Endodermal cell (in vitro differentiated cells): ENCODE data around the gene TRAPPC13. TPM values are rescaled to one million over a fixed set of nuclear protein-coding genes. Genes with fewer than 3 reads are reported as not detected.

Experiments
- DNase-seq: peaks from one replicate; pipeline ENCODE4 v3.0.0-alpha.2; 2017
- H3K27ac ChIP-seq: 2 replicates; pipeline ENCODE4 v1.5.1; 2013; ENCODE audit warnings: mild to moderate bottlenecking, low read depth, low read length, moderate library complexity
- H3K27me3 ChIP-seq: 2 replicates; pipeline ENCODE4 v1.6.1; 2013; ENCODE audit warnings: mild to moderate bottlenecking, low read length, moderate library complexity; ENCODE audit not compliant: insufficient read depth, control insufficient read depth, poor library complexity, severe bottlenecking
- H3K36me3 ChIP-seq: 2 replicates; pipeline ENCODE4 v1.7.0; 2013; ENCODE audit warnings: mild to moderate bottlenecking, low read length, moderate library complexity; ENCODE audit not compliant: control insufficient read depth, insufficient read depth
- H3K4me1 ChIP-seq: one replicate; pipeline ENCODE4 v1.7.0; 2013; ENCODE audit warnings: low read length; ENCODE audit not compliant: control insufficient read depth, insufficient read depth
- H3K4me3 ChIP-seq: 2 replicates; pipeline ENCODE4 v1.5.1; 2013; ENCODE audit warnings: mild to moderate bottlenecking, low read length, moderate library complexity
- H3K9ac ChIP-seq: 2 replicates; pipeline ENCODE4 v1.6.1; 2013; ENCODE audit warnings: mild to moderate bottlenecking, low read length, moderate library complexity; ENCODE audit not compliant: poor library complexity, severe bottlenecking; ENCODE audit errors: extremely low read depth
- H3K9me3 ChIP-seq: 2 replicates; pipeline ENCODE4 v1.6.1; 2013; ENCODE audit warnings: mild to moderate bottlenecking, low read length, moderate library complexity; ENCODE audit not compliant: control insufficient read depth
- H3K27ac Mint-ChIP-seq: 2 replicates; pipeline ENCODE4 v1.8.0; 2020; ENCODE audit warnings: mixed read lengths
- H3K27me3 Mint-ChIP-seq: 2 replicates; pipeline ENCODE4 v1.8.0; 2021; ENCODE audit warnings: mild to moderate bottlenecking, mixed read lengths; ENCODE audit not compliant: insufficient read depth
- H3K36me3 Mint-ChIP-seq: 2 replicates; pipeline ENCODE4 v1.8.0; 2020; ENCODE audit warnings: low read depth, mixed read lengths
- H3K4me1 Mint-ChIP-seq: 2 replicates; pipeline ENCODE4 v1.8.0; 2020; ENCODE audit warnings: mixed read lengths
- H3K4me3 Mint-ChIP-seq: 2 replicates; pipeline ENCODE4 v1.8.0; 2020; ENCODE audit warnings: mild to moderate bottlenecking, moderate library complexity, mixed read lengths
- H3K9me3 Mint-ChIP-seq: 2 replicates; pipeline ENCODE4 v1.8.0; 2020; ENCODE audit warnings: mild to moderate bottlenecking, mixed read lengths
- WGBS, 2 experiments: methylation state at CpG; one replicate each; pipeline versions ENCODE4 v1.1.5 to v1.1.7; 2013; ENCODE audit warnings: missing lambda C conversion rate in 2 of 2, mixed read lengths in 1 of 2; ENCODE audit not compliant: insufficient coverage in 1 of 2, insufficient read length in 1 of 2; 5-methylcytosine and 5-hydroxymethylcytosine counted together
- total RNA-seq, 2 donors: library from RNA; stranded (reverse); fragmentation: NEBNext Ultra II Directional in 1 of 2; extraction: Animal tissue kit (Norgen Biotek cat#: 25700) in 1 of 2; gene quantifications; 2 replicates in 1 of 2; 3 replicates in 1 of 2; pipeline ENCODE4 v1.2.1, GENCODE V29; 2021
- TF ChIP-seq, protein P1 (sequence below): fragments of 200-600 bp; sonication (generic); conservative IDR thresholded peaks from 2 replicates; pipeline ENCODE4 v1.5.0; 2021; ENCODE audit warnings: antibody characterized with exemption, mild to moderate bottlenecking

The TRAPPC13 gene
- total RNA-seq, 2 donors from 2014 or later: 19.0 to 26.0 TPM

DNA sequence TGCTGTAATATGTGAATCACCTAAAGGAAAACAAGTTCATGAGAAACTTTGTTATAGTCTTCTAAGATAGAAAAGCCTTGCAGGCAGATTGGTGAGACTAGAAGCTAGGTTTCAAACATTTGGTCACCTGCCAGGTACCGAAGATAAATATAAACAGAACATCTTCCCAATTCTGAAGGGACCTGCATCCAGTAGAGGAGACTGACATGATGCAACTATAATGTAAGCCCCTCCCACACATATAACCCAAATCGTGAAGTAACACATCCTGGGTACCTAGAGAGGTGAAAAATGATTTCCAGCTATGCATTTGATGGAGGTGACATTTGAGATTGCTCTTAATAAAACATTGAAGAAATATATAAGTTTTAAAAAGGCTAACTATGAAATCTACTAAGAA, 29.9 kb downstream of the TRAPPC13 start:
- H3K27ac Mint-ChIP-seq: no peak overlapping the region
- H3K9me3 ChIP-seq: no peaks in the 10 kb centered on the region
- WGBS, 2 experiments: 98% methylated on average over 2 of the region's 2 CpGs; no CpG with 5 or more reads in 1 of the 2 experiments
- H3K36me3 ChIP-seq: peaks cover 19% of the 10 kb centered on the region
- H3K4me3 ChIP-seq: no peak overlapping the region
- H3K9me3 Mint-ChIP-seq: no peaks in the 10 kb centered on the region
- H3K27me3 ChIP-seq: no peaks in the 10 kb centered on the region
- no peak for DNase-seq
- no peaks in the 10 kb centered on the region for H3K4me1 Mint-ChIP-seq
- peaks cover 12% of the 10 kb centered on the region for H3K36me3 Mint-ChIP-seq
- no peak overlapping the region for H3K9ac ChIP-seq
- no peaks in the 10 kb centered on the region for H3K4me1 ChIP-seq
- TF ChIP-seq, protein P1, sequence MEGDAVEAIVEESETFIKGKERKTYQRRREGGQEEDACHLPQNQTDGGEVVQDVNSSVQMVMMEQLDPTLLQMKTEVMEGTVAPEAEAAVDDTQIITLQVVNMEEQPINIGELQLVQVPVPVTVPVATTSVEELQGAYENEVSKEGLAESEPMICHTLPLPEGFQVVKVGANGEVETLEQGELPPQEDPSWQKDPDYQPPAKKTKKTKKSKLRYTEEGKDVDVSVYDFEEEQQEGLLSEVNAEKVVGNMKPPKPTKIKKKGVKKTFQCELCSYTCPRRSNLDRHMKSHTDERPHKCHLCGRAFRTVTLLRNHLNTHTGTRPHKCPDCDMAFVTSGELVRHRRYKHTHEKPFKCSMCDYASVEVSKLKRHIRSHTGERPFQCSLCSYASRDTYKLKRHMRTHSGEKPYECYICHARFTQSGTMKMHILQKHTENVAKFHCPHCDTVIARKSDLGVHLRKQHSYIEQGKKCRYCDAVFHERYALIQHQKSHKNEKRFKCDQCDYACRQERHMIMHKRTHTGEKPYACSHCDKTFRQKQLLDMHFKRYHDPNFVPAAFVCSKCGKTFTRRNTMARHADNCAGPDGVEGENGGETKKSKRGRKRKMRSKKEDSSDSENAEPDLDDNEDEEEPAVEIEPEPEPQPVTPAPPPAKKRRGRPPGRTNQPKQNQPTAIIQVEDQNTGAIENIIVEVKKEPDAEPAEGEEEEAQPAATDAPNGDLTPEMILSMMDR: no peak
- H3K27ac ChIP-seq: no peak overlapping the region
- H3K4me3 Mint-ChIP-seq: no peak overlapping the region
- no peaks in the 10 kb centered on the region for H3K27me3 Mint-ChIP-seq

DNA sequence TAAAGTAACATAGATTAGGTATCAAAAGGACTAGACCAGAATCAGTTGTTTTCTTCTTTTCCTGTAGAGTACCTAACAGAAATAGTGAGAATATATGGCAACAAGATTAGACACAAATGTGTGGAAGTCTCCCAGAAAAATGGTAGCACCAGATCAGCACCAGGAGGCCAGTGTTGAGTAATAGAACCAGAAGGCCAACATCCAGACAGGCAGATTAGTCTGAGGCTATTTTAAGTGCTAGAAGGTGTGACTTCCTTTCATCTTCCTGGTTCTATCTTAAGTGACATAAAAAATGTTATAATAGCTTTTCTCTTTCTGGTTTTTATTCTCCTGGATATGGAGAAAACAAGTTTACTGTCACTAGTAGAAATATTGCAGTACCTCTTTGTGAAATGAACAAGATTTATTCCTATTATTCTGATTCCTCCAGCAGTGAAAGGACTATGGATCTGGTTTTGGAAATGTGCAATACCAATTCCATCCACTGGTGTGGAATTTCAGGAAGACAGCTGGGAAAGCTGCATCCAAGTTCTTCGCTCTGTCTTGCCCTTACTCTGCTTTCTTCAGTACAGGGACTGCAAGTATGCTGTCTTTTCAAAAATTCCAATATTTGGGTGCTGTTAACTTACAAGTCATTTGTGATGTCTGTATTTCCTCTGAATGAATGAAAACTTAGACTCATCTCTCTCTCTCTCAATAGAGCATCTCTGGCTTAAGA, 39.1 kb downstream of the TRAPPC13 start:
- H3K9me3 Mint-ChIP-seq: no peaks in the 10 kb centered on the region
- no peaks in the 10 kb centered on the region for H3K4me1 Mint-ChIP-seq
- peaks cover 5% of the 10 kb centered on the region for H3K36me3 Mint-ChIP-seq

DNA sequence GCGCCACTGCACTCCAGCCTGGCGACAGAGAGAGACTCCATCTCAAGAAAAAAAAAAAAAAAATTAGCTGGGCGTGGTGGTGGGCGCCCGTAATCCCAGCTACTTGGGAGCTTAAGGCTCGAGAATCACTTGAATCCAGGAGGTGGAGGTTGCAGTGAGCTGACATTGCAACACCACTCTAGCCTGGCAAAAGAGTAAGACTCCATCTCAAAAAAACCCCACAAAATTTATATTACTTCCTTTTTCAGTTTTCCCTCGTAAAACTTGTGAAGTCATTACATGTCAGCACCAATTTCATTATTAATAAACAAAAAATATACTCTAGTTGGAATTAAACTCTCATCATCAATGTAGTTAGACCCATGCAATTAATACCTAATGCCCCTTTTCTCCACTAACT, 43.9 kb downstream of the TRAPPC13 start:
- Histone ChIP-seq H3K4me3 (no peak overlapping the region), H3K27ac (no peak overlapping the region), H3K9ac (no peak overlapping the region), H3K9me3 (no peaks in the 10 kb centered on the region), H3K36me3 (peaks cover 47% of the 10 kb centered on the region), H3K27me3 (no peaks in the 10 kb centered on the region), H3K4me1 (peaks cover 4% of the 10 kb centered on the region)
- TF ChIP-seq, protein P1: no peak
- no peak for DNase-seq
- Mint-ChIP-seq H3K4me1 (no peaks in the 10 kb centered on the region), H3K27ac (no peak overlapping the region), H3K36me3 (peaks cover 9% of the 10 kb centered on the region), H3K27me3 (no peaks in the 10 kb centered on the region), H3K4me3 (no peak overlapping the region), H3K9me3 (no peaks in the 10 kb centered on the region)
- 83% methylated on average over 2 to 7 of the region's 7 CpGs for WGBS, 2 experiments

More for the DNA sequence above, 39.1 kb downstream of the TRAPPC13 start:
- H3K9me3 ChIP-seq: no peaks in the 10 kb centered on the region
- H3K27me3 Mint-ChIP-seq: no peaks in the 10 kb centered on the region
- no peak overlapping the region for H3K27ac Mint-ChIP-seq
- 83 to 100% methylated on average over 1 of the region's 1 CpG for WGBS, 2 experiments
- H3K4me3 ChIP-seq: no peak overlapping the region
- peak; percentile 55 for DNase-seq
- H3K27me3 ChIP-seq: no peaks in the 10 kb centered on the region
- TF ChIP-seq, protein P1: peak; percentile 69
- H3K4me3 Mint-ChIP-seq: no peak overlapping the region
- H3K27ac ChIP-seq: no peak overlapping the region
- H3K9ac ChIP-seq: no peak overlapping the region
- H3K36me3 ChIP-seq: peaks cover 34% of the 10 kb centered on the region
- H3K4me1 ChIP-seq: no peaks in the 10 kb centered on the region
